NK-92 treated with Interleukin-12 subunit alpha and Interleukin-12 subunit beta, amount 100 ng/mL, for 24 hours (cell line): ENCODE data around the gene GRIP2.
A peak's percentile ranks its signal among the peaks of the same experiment; 100 is the strongest.

Experiments used
- DNase-seq: peaks from one replicate; lab custom pipeline; 2025; lab: John Stamatoyannopoulos, UW

The GRIP2 gene

DNA sequence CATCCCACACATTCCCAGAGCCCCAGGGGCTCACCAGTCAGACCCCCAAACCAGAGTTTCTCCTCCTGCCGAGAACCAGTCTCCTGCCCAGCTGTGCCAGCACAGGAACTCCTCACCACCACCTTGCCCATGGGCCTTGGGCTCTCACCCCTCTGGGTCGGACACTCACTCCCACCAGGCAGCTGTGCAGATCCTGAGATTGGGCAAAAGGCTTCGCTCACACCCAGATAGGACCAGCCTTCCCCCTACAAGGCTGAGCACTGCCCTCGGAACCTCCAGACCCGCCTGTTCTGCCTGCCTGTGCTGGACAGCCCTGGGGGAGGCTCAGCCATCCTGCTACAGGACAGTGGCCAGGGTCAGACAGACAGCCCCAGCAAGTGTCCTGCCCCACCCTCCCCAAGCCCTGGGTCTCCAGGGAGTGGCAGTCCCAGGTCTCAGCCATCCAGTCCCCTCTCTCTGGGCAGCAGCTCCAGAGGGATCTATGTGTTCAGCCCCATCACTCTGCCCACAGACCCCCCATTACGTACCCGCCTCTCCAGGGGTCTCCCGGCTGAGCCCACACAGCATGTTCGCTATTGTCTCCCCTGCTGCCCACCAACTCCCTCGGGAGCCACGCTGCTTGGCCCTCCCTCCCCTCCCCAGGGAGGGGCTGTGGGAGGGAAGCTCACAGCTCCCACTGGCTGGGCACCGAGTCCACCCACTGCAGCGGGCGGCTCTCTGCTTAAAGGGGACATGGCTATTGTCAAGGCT, at the start of gene GRIP2:
TSS of gene GRIP2 (minus strand) at position 601 of the 750 bp plus-strand sequence. CDS start at position 567, 34 bp downstream.
- DNase-seq: no peak

DNA sequence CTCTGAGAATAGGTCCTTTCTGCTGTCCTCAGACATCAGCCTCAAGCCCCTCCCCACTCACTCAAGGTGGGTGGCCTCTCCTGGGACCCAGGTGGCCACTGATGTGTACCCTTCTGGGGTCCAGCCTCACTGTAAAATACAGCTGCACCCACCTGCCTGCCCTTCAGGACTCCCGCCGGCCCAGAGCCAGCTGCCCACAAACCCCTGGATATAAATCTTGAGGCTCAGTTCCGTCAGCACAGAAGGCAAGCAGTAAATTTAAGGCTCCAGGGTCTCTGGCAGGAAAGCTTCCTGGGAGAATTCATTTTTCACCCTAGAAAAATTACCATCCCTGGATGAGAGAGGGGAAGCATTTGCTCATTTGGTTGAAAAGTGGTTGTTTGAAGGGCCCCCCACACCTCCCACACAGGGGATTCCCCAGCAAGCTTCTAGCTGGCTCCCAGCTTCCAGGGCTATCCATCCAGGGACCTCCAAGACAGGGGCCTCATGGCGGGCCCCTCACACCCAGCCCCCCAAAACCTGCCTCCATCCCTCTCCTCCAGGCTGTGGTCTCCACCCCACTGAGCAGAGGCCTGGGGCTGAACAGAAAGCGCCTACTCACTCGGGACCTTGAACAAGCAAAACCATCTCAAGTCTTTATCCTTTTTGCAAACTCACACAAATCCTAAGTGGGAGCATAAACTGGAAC, 48.4 kb upstream of the GRIP2 start:
- DNase-seq: no peak

DNA sequence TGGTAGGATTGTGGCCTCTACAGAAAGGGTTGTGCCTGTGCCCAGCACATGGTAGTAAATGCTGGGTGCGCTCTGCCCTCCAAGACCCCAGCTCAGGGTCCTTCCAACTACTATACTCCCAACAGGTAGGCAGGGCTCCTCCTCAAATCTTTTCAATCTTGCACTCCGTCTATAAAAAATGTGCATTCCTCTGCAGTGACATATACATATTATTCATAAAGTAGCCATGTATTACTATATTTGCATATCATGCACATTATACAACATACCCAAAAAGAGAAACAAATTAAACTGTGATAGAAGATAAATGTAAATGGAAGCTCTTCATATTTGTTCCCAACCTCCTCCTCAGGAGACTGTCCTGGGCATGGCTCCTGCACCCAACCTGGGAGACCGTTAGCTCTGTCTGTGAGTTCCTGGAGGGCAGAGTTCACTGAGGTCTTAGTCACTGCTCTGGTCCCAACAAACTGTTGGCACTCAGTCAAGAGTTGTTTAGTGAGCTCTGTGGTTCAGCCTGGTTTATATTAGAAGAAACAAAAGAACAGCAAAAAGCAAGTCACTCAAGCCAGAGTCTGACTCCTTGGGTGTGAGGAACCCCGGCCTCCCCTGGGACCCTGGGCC, 47.7 kb upstream of the GRIP2 start:
- no peak for DNase-seq

DNA sequence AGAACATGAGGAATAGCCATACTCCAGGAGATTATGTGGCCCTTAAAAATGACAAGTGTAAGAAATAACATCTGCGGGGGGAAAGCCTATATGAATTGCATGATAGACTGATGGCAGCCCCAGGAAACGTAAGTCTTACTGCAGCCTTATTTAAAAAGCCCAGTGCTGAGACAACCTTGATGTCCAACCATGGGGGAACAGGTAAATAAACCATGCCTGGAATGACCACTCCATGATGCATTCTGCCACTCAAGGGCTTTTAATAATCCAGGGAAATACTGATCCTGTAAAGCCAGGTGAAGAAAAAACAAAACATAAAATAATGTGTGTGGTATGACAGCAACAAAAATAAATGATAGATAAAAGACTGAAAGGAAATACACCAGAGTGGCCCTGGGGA, 46.5 kb upstream of the GRIP2 start:
- no peak for DNase-seq

DNA sequence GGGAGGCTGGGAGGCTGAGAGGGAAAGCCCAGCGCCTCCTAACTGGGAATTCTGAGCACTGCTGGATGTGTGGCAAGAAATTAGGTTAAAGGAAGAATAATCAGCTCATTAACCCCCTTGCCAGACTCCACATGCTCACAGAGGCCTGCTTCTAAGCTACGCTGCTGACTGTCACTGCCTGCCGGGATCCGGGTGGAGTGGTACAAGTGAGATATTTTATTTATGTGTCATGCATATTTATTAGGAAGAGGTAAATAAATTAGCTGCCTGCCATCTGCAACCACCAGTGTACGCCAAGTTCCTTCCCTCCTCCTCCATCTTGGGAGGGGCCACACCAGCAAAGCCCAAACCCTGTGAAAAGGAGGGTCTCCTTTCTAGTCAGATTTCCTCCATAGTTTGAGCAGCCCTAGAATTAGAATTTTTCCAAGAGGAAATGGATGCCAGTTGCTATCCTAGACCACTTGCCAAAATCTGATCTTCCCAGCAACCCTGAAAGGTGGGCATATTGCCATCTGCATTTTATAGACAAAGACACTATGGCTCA, 43.5 kb upstream of the GRIP2 start:
- no peak for DNase-seq

DNA sequence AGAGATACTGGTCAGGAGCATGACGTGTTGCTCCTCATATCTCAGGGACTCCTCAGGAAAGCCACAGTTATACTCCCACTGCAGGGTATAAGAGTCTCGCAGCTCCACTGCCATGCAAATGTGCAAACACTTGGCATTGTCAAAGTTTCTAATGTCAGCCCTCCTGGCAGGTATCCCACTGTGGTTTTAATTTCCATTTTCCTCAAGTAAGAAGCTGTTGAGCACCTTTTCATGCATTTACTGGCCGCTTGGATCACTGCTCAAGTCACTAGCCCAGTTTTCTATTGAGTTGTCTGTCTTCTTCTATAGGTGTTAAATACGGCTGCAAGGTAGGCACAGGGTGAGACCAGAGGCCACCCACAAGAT, 41.9 kb upstream of the GRIP2 start:
- DNase-seq: no peak

DNA sequence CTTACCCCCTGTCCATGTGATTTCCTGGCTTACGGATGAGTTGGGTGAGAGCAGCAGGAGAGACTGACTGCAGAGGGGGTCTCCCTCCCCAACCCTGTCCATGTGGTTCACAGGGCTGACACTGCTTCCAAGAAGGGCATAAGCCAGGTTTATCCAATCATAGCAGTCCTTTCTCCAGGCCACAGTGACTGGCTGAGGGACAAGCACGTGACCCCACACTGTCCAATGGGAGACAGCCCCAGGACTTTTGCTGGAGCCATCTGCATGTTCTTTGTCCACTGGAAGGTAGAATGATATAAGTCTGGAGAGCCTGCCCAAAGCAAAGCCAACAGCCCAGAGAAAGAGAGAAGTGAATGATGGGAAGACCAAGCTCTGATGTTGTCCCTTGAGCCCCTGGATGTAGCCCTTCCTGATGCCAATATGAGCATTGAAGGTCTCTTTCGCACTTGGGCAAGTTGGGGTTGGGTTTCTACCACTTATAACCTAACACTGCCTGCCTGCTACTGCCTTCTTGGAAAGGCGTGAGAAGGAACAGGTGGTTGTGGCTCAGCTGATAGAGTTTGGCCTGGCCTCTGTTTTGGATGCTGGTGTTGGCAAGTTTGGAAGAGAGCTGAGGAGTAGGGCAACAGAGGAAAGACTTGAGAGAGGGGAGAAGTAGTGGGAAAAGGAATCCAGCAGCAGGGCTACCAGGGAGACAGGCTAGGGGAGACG, 41.3 kb upstream of the GRIP2 start:
- no peak for DNase-seq

DNA sequence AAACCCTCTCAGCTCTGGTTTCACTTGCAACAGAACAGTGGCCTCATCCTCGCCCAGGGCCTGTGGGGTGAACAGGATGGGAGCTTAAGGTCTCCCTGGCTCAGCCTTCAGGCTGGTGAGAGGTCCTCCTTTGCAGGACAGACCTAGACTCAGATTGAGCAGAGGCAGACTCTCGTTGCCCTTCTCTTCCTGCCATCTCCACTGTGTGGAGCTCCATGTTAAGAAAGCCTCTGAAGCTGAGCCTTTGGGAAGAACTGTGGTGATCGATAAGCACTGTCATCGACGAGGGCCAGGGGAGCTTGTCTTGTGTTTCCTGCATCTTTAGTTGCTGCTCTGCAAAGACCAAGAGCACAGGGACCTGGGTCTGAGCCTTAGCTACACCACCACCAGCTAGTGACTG, 37.8 kb upstream of the GRIP2 start:
- no peak for DNase-seq

DNA sequence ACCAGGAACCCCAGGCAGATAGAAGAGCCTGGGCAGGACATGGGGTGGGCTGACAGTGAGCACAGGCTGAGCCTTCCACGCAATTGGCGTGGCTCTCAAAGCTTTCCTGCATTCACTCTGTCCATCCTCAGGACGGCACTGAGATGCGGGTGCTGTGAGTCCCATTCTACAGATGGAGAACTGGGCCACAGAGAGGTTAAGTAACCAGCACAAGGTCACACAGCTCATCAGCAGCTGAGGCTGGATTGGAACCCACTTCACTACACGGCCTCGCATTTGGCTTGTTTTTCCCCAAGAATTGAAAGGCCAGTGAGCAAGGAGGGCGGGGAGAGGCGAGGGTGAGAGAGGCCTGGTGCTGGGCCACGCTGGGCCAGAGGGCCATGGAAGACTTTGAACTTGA, 36.0 kb upstream of the GRIP2 start:
- DNase-seq: no peak

DNA sequence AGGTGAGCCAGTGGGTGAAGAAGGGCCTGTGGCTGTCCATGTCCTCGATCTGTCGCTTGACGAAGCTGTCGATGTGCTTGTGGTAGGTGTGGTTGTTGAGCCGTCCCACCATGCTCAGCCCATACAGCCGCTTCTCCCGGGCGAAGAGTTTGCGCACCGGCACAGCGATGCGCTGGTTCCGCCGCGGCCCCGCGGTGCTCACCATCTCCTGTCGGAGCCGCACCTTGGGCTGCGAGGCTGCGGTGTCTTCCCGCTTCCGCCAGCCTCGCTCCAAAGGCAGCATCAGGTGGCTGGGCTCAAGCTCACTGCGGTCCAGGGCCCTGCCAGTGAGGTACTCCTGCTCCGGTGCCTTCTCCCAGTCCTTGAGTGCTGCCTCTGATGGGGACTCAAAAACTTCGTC, 34.0 kb upstream of the GRIP2 start:
- DNase-seq: no peak

DNA sequence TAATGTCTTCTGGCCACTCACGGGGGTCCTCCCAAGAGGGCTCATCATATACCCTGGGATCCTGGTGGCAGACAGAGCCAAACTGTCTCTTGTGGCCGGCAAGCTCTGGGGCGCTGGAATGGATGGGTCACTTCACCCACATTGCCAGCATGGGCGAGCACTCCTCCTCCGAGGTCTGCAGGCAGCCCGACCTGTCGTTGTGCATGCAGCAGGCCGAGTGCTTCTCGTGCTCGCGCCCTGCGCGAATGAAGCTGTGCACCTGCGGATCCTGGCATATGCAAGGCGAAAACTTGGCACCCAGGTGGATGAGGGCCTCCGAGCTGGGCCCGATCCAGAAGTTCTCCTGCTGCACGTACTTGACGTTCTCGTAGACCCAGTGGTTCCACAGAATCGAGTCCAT, 33.6 kb upstream of the GRIP2 start:
- no peak for DNase-seq

DNA sequence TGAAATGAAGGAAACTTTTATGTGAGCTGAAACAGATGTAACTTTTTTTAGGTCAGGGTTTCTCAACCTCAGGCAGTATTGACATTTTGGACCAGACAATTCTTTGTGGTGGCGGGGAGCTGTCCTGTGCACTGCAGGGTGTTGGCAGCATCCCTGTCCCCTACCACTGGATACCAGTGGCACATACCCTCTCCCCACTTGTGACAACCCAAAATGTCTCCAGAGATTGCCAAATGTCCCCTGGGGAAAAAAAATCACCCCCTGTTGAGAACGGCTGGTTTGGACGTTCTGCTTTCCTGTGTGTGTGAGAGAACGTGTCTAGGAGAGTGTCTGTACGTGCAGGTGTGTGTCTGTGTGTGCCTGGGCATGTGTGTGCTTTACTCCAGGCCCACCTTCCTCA, 30.7 kb upstream of the GRIP2 start:
- no peak for DNase-seq

DNA sequence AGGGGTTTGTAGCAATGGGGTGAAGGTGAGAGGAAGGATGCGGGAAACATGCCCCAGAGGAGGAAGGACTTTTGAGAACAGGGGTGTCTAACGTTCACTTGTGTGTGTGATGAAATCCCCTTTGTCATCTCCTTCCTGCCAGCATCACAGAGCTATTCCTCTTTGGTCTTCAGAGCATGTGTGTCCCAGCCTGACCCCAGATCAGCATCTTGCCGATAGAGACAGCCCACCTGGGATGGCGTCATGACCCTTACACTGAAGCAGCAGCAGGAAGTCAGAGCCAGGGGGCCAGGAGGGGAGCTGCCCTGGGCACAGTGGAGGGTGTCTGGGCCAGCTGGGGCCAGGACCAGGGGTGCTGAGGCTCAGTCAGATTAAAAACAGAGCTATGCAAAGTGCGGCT, 29.9 kb upstream of the GRIP2 start:
- DNase-seq: peak; percentile 56

DNA sequence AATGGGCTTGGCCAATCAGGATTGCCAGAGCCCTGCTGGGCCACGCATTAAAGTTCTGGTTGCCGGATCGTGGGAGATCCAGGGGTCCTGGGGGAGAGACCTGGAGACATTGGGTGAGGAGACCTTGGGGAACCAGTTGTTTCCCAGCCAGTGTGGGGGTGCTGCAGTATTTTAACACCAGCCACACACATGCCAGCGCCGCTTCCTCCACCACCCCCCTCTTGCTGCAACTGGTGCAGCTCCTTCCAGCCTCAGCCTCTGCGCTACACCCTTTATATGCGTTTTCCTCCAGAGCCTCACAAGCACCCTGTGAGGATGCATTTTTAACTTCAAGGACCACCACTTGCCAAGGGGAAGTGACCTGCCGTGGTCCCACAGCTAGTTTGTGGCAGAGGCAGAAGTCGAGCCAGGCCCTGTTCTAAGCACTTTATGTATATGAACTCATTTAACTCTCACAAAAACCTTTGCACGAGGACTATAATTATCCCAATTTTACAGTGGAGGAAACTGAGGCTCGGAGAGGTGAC, 29.4 kb upstream of the GRIP2 start:
- no peak for DNase-seq

DNA sequence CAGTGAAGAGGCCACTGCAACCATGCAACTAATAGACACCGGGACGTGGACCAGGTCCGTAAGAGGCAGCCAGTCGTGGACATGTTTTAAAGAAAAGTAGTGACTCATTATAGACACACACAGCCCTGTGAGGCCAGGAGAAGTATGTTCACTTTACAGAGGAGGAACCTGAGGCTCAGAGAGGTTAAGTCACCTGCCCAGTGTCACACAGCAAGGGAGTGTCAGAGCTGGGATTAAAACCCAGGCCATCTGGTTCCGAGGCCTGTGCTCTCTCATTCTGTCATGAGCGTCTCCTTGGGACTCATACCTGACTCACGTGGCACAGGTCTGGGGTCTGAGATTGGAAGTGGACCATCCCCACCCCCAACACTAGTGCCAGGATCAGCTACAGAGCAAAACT, 28.1 kb upstream of the GRIP2 start:
- DNase-seq: no peak

DNA sequence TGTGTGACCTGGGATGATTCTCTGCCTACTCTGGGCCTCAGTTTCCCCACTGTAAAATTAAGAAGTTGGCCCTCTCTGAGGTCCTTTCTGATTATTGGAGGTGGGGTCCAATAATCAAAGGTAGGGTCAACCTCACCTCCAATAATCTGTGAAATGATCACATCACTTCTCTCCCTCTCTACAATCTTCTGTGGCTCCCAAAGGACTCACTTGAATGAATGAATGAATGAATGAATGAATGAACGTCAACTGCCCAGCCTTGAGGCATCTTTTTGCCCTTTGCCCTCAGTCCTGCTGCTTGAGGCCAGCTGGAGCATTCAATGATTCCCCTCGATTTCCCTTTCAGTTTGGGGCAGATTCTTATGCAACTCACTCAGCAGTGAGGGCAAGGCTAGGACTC, 26.7 kb upstream of the GRIP2 start:
- no peak for DNase-seq

DNA sequence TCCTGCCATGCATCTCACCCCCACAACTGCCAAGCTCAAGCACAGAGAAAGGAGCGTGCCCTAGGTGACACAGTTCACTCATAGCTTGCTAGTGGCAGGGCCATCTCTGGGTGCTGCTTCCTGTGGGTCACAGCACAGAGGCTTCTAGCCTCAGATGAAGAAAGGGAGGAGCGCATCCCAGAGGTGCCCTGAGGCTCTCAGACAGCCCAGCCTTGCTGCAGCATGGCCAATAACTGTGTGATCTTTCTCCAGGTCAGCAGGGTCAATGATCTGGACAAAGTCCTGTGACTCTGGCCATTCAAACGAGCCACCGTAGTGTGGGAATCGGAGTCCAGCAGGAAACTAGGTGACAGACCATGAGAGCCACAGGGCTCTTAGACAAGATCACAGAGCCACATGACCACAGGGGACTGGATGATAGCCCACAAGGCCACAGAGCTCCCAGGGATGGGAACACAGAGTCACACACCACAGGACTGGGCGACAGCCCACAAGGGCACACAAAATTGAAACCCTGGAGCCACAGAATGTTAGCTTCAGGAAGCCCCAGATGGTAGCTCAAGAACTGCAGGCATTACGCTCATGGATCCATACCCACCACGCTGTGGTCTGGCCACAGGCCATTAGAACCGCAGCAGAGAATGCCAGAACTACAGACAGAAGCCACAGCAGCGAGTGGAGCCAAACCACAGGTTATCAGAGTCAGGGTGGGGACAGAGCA, 25.9 kb upstream of the GRIP2 start:
- no peak for DNase-seq

DNA sequence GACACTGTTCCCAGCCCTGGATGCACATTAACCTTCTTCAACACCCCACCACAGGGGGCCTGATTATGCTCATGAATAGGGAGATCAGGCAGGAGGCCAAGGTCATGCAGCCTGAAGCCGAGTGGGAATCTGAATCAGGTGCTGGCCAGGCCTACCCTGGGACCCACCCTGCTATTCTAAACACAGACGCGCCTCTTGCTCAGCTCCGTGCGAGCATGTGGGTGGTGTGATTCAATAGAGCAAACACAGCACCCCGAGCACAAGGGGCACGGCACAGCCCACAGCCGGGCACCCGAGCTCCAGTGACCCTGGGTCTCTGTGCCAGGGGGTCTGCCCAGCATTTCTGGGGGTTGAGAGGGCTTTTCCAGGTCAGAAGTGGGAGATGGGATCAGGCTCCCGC, 24.6 kb upstream of the GRIP2 start:
- DNase-seq: no peak

DNA sequence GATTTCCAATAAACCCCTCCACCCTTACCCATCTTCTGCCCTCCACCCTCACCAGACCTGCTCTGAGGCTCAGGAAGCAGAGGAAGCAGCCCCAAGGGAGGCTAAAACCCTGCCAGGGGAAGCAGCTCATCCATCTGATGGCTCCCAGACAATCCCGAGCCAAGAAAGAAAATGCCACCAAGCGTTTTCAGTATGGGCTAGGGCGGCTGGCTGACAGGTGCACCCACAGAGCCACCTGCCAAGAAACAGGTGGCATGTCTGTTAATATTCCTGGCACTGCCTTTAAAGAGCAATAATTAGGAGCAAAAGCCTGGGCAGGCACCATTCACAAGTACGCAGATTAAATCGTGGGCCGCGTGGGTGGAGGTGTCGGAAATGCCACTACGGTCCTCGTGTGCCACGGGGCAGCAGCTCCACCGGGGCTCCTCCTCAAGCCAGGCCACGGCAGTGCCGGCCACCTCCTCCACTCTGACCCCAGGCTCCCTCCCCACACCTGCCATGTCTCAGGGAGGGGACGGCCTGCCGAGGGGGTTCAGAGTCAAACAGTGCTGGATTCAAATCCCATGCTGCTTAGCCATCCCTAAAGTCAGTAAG, 23.9 kb upstream of the GRIP2 start:
- DNase-seq: no peak

DNA sequence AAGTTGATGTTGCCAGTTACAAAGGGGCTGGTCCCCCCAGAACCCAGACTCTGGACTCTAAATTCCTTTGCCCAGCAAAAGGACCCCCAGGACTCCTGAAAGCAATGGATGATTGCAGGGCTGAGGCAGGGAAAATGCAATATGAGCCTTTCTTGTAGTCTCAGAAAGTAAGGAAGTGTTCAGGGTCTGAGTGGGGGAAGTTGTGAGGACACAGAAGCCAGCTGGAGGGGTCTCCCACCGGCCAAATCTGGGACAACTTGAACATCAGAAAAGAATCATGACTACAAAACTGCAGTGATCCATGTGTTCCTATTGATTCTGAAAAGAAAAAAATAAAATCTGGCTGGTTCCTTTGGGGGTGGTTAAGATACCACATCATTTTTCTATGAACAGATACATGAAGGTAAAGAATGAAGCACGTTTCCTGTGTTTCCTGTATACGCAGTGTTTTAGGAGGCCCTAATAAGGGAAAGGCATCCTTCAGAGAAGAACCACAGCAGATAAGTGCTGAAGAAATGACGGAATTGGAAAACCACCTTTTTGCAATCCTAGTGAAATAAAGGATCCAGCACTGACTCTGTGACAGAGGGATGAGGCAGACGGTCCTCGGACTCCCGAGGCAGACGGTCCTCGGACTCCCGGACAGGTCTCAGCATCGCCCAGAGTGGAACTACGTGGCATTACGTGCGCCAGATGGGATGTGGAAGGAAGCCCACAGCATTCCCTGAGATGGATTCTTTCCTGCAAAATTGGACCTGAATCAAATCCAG, 22.2 kb upstream of the GRIP2 start:
- no peak for DNase-seq
